ENCODE measurements around the gene ADAMTS9. TPM values are rescaled to one million over a fixed set of nuclear protein-coding genes. Genes with fewer than 3 reads are reported as not detected.
"Not testable (repeated sequence)": the region's sequence is repeated elsewhere in the genome, so short reads cannot be mapped to it uniquely, and the experiment has no call there.

ADAMTS9 gene
- polyA plus RNA-seq, 3 donors: 143 to 192 (median 166) TPM

DNA sequence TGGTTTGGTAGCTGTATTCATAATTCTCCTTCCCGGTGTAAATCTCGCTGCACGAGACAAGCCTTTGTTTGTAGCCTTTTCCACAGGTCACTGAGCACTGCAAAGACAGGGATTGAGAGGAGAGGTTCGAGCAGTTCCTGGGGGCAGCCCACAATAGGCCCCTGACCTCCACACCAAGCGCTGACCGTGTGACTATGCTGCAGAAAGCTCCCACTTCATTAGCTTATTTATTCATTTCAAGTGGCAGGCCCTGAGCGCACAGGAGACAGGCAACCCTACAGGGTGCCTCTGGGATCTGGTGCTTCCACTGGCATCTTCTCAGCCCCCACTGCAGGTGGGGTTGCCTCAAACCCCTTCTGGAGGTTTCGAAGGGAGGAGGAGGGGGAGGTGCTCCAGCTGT lies 140.9 kb downstream of the ADAMTS9 start:
- no peak for DNase-seq

DNA sequence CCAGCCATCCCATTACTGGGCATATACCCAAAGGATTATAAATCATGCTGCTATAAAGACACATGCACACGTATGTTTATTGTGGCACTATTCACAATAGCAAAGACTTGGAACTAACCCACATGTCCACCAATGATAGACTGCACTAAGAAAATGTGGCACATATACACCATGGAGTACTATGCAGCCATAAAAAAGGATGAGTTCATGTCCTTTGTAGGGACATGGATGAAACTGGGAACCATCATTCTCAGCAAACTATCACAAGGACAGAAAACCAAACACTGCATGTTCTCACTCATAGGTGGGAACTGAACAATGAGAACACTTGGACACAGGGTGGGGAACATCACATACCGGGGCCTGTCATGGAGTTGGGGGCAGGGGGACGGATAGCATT lies 142.6 kb downstream of the ADAMTS9 start:
- not testable (repeated sequence) for DNase-seq

DNA sequence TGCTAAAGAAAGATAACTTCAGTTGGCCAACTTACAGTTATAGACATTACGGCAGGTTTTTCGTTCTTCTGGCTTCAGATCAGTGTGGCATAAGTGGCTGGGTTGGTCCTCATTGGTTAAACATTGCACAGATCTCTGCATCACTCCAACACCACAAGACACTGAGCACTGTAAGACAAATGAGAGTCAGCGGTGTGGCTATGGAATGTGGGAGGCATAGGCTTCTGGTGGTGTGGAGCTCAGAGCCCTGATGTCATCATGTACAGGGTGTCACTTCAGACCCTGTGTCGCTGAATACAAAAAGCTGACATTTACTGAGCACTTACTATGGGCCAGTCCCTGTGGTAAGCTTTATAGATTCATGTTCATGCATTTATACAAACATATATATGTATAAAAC lies 146.0 kb downstream of the ADAMTS9 start:
- no peak for DNase-seq

DNA sequence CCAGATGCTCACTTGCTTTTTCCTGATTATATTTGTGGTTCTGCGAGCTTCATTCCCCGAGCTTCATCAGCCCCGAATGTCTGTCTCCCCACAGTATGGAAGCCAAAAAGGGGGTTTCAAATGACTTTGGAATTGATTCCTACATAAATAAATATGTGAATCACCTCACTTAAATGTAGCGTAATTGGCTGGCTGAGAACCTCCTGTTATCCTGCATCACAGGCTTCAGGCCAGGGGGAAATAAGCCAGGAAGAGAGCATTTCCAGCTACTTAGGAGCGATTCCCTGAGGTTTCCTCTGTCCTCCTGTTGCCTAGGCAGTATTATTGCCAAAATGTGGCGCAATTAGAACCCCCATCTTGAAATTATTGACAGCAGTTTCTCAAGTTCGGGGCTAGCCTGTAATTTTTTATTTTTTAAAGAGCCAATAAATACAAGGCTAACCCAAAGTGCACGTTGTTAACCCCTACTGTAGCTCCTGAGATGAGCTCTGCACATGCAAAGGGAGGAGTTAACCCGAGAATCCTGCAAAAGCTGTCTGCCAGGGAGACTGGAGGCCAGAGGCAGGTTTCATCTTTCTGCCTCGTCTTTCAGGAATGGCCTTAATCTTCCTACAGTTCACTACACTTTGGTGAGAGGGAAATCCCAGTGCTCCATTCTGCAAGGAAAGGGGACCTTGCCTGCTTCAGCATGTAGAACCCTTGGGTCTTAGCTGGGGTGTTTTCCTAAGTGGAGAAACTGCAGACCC lies 148.2 kb downstream of the ADAMTS9 start:
- no peak for DNase-seq

GRCh38 chr3:64536166-64536565 lies 151.6 kb downstream of the ADAMTS9 start:
- no peak for DNase-seq

DNA sequence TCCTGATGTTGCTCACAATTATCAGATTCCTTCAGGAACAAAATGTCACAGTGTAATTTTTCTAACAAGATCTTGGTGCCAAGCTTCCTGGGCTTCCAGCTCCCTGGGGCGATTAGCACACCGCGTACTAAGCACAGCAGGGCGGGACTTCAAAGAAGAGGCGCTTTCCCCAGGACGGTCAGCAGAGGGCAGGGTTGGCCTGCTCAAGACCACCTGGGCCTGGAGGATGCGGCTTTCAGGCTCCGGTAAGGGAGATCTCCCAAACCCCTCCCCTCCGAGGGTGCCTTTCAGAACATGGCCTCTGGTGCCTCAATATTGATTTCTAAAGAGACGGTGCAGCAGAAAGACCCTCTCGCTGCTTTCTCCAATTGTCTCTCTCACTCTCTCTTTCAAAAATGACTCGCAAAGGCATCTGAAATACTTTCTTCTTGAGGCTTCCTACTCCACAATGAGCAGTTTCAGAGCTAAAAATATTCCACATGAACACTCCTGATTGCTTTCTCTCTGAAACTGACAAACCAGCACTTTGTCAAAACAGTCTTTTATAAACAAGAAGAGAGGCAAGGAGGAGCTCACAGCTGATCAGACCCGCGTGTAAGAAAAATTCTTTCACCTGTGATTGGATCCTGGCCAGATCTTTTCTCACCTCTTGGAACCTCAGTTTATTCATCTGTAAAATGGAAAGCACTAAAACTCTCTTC lies 154.0 kb downstream of the ADAMTS9 start:
- peak; percentile 89 for DNase-seq

GRCh38 chr3:64530434-64531049 lies 157.3 kb downstream of the ADAMTS9 start:
- no peak for DNase-seq

- no peak for DNase-seq
Observed at GRCh38 chr3:64523324-64523723, 164.5 kb downstream of the ADAMTS9 start.

DNA sequence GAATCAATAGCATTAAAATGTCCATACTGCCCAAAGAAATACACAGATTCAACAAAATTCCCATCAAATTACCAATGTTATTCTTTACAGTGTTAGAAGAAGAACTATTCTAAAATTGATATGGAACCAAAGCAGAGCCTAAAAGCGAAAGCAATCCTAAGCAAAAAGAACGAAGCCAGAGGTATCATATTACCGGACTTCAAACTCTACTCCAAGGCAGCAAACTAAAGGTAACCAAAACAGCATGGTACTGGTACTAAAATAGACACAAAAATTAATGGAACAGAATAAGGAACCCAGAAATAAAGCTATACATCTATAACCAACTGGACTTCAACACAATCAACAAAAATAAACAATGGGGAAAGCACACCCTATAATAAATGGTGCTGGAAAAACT lies 167.5 kb downstream of the ADAMTS9 start:
- DNase-seq: no peak

DNA sequence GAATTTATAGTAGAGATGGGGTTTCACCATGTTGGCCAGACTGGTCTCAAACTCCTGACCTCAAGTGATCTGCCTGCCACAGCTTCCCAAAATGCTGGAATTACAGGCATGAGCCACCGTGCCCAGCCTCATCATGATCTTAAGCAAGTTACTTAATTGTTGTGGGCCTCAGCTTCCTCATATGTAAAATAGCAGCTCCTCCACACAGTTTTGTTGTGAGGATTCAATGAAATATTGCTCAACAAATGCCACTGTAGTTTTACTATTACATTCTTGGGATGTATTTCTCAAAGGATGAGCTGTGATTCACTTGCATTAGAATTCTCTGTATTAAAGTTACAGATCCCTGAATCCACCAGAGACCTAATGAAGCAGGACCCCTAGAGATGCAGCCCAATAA lies 168.8 kb downstream of the ADAMTS9 start:
- DNase-seq: no peak

DNA sequence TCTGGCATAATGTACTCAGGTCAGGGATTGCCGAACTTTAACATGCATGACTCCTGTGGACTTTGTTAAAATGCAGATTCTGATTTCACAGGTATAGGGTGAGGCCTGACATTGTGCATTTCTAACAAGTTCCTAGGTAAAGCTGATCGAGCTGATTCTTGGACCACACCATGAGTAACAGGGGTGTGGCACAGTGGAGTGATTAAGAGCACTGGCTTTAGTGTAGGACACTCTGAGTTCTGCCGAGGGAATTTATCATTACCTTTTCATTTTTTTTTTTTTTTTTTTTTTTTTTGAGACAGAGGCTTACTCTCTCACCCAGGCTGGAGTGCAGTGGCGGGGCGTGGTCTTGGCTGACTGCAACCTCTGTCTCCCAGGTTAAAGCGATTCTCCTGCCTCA lies 169.3 kb downstream of the ADAMTS9 start:
- no peak for DNase-seq

GRCh38 chr3:64514889-64515288 lies 172.9 kb downstream of the ADAMTS9 start:
- DNase-seq: no peak

DNA sequence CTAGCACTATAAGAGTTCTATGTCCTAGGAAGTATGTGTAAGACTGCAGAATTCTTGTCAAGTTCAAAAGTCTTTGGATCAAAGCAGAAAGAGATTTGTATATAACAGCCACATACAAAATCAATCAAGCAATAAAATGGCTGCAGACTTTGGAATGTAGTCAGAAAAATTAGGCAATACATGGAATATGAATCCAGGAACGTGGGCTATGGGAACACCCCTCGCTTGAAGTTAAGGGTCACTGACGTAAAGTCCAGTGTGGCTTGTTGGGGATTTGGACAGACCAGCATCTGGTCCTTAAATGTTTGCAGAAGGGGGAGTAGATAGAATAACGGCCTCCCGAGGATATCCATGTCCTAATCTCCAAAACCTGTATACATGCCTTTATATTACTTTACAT lies 178.6 kb downstream of the ADAMTS9 start:
- DNase-seq: no peak

- DNase-seq: no peak
Observed at GRCh38 chr3:64508140-64508539, 179.7 kb downstream of the ADAMTS9 start.

GRCh38 chr3:64506255-64506654 lies 181.5 kb downstream of the ADAMTS9 start:
- peak; percentile 19 for DNase-seq

DNA sequence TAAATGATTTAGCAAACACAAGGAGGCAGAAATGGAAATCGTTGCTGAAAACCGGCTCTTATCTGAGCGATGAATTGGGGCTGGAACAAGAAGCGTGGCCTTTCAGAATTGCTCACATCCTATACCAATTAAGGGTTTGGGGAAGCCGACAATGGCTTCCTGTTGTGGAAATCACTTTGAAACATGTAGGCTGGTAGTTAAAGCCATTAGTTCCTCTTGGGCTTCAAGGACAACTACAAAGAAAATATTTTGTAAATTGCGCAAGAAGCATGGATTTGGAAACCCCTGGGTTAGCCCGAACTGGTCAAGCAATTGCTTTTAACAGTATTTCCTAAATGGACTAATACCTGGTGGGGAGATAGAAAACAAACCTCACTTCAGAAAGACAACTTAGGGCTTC lies 182.4 kb downstream of the ADAMTS9 start:
- no peak for DNase-seq

DNA sequence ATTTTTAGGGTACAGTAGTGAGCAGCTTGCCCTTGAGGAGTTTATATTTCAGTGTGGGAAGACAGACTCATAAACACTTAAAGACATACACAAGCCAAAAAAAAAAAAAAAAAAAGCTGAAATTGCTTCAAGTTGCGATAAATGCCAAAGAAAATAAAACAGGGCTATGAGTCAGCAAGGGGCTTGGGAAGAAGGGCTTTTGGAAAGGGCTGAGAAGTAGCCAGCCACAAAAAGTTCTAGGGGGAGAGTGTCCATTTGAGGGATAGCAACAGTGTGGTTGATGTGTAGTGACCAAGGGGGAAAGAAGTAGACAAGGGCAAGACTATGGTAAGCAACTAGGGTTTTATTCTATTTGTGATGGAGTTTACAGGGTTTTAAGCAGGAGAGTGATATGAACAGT lies 185.5 kb downstream of the ADAMTS9 start:
- DNase-seq: no peak

GRCh38 chr3:64501298-64501906 lies 186.4 kb downstream of the ADAMTS9 start:
- DNase-seq: no peak

- peak; percentile 26 for DNase-seq
Observed at GRCh38 chr3:64496786-64497490, 190.9 kb downstream of the ADAMTS9 start.

DNA sequence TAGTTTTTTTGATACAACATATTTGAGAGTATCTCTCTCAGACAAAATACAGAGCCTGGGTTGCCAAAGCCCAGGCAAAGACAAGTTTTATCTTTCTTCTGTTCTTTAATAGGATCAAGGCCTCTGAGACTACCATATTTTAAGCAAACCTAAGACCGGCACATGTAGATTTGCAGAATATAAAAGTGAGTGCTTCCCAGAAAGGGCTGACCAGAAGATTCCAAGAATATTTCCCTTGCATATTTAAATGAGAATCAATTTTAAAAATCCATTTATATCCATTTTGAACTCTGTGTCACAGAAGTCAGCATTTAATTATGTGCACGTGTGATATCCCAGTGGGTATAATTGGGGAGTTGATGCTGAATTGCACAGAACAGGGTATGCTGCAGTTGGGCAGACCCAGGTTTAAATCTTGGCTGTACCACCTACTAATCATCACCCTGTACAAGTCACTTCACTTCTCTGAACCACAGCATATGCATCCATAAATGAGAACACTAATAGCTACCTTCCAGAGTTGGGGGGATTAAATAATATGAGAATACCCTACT lies 191.9 kb downstream of the ADAMTS9 start:
- no peak for DNase-seq

DNA sequence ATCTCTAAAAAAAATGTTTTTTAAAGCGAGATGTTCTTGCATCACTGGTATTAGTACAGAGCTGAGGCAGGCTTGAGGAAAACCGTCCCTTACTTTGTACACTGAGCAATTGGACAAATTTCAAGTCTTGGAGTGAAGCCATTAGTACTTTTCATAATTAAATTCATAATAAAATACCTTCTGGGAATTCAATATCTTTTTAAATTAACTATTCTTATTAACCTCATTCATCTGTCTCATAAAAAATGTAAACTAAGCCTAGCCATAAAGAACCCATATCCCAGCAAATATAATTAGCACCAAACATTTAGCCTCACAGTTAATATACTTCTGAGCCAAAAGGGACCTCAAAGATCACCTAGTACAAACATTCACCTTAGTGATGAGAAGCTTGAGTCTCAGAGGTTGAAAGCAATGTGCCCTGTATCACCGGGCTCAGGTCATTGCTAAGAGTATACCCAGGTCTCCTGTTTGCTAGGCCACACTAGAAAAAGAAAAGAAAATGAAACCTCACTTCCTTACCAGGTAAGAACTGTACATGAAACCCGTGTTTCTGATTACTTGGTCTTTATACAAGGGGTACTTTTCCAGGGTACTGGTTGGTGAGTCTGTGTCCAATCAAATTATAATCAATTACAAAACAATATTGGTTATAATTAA lies 192.5 kb downstream of the ADAMTS9 start:
- no peak for DNase-seq
